ENCODE data around the gene TICRR. TPM values are rescaled to one million over a fixed set of nuclear protein-coding genes. Genes with fewer than 3 reads are reported as not detected.

Gene TICRR
- total and polyA plus RNA-seq, 2 of the 8 experiments (the other 6 are each of a cell fraction or from before 2014, with no cell fraction given) = 13.1 to 34.8 TPM

GRCh38 chr15:89674526-89674925, 99.3 kb downstream of the TICRR start:
- WGBS, 2 experiments (ENCODE audit: extremely low coverage in 1 of 2, insufficient coverage in 1 of 2, insufficient read length in 1 of 2, insufficient replicate concordance in 2 of 2, low coverage in 1 of 2, low lambda C conversion rate in 2 of 2, missing lambda C conversion rate in 1 of 2) = 83% methylated on average over 4 of the region's 4 CpGs; no CpG with 5 or more reads in 1 of the 2 experiments
- H4K91ac ChIP-seq (replicated peaks; ENCODE audit: insufficient read length, low read length) = no peak overlapping the region

More at GRCh38 chr15:89674526-89674925, 99.3 kb downstream of the TICRR start:
- DNase-seq (ENCODE audit: low read depth in 1 of 2, low spot score in 2 of 2) = no peak
- Histone ChIP-seq H4K5ac (ENCODE audit: insufficient read length, low read depth, low read length) (no peak overlapping the region), H3K27ac (ENCODE audit: low read depth, low read length) (no peak overlapping the region), H3K4me3 (ENCODE audit: extremely low read depth in 1 of 4, insufficient read depth in 2 of 4, low read depth in 3 of 4, low read length in 4 of 4) (no peak overlapping the region), H4K20me1 (replicated peaks in 1 of 2; ENCODE audit: control insufficient read depth in 1 of 2, insufficient read depth in 2 of 2, low read length in 2 of 2) (no peaks in the 10 kb centered on the region), H3K9ac (replicated peaks in 1 of 4; ENCODE audit: extremely low read depth in 1 of 4, low read depth in 3 of 4, low read length in 3 of 4) (no peak overlapping the region), H2BK20ac (ENCODE audit: low read length) (no peak overlapping the region), H3K18ac (ENCODE audit: extremely low read depth, low read length) (no peak overlapping the region), H3K9me3 (ENCODE audit: insufficient read depth in 2 of 2, low read depth in 1 of 2, low read length in 1 of 2) (no peaks in the 10 kb centered on the region), H3K23ac (ENCODE audit: insufficient read length) (no peak overlapping the region), H2AFZ (ENCODE audit: low read length) (no peak overlapping the region), H3K4me2 (ENCODE audit: insufficient read depth in 1 of 2, low read depth in 2 of 2, low read length in 2 of 2) (no peak overlapping the region), H2BK15ac (ENCODE audit: low read length) (no peak overlapping the region), H3K27me3 (replicated peaks in 1 of 4; ENCODE audit: control insufficient read depth in 3 of 4, extremely low read depth in 1 of 4, insufficient read depth in 3 of 4, low read length in 3 of 4) (peaks cover 0 to under 1% (median 0%) of the 10 kb centered on the region in 4 experiments; a peak in 2 of 7 replicates), H3K36me3 (ENCODE audit: control insufficient read depth in 2 of 4, insufficient read depth in 4 of 4, low read length in 3 of 4) (no peaks in the 10 kb centered on the region), H3K4ac (replicated peaks; ENCODE audit: insufficient read length, low read depth, low read length) (no peak overlapping the region), H3K79me1 (ENCODE audit: low read depth, low read length) (no peaks in the 10 kb centered on the region), H2BK120ac (replicated peaks; ENCODE audit: low read depth, low read length) (no peak overlapping the region), H2BK5ac (ENCODE audit: low read depth, low read length) (no peak overlapping the region), H4K8ac (ENCODE audit: extremely low read depth, insufficient read depth, low read length) (no peak overlapping the region), H3K79me2 (ENCODE audit: control insufficient read depth in 1 of 2, insufficient read depth in 2 of 2, low read length in 2 of 2) (no peaks in the 10 kb centered on the region), H3K14ac (ENCODE audit: insufficient read length) (no peak overlapping the region), H2BK12ac (ENCODE audit: low read depth, low read length) (no peak overlapping the region), H3K56ac (replicated peaks; ENCODE audit: insufficient read length, low read depth, low read length) (no peak overlapping the region), H3K23me2 (ENCODE audit: low read depth, low read length) (no peaks in the 10 kb centered on the region), H2AK5ac (ENCODE audit: low read depth, low read length) (no peak overlapping the region), H3K4me1 (replicated peaks in 1 of 4; ENCODE audit: control insufficient read depth in 3 of 4, insufficient read depth in 4 of 4, low read length in 3 of 4) (no peaks in the 10 kb centered on the region; a peak in 1 of 7 replicates)
- FAIRE-seq = no peak
- ChIA-PET POLR2A (ENCODE audit: partially characterized antibody) (interaction anchor here (0.6 kb wide), 1 partner anchor 10 kb away, joined by 3 read pairs; no protein-coding TSS in a partner anchor), CTCF (ENCODE audit: partially characterized antibody) (interaction anchor here (1.1 to 6.6 kb wide), 5 partner anchors 10 to 58 kb away, joined by 5 to 43 read pairs (median 12); no protein-coding TSS in a partner anchor)
- TF ChIP-seq HDAC6 (IDR thresholded peaks at IDR 0.05; ENCODE audit: low read depth, low read length) (no peak), HDAC2 (IDR thresholded peaks at IDR 0.05; ENCODE audit: borderline replicate concordance in 1 of 2, low read depth in 2 of 2, low read length in 2 of 2) (no peak), BRCA1 (IDR thresholded peaks at IDR 0.05; ENCODE audit: low read depth, low read length) (no peak), USF2 (IDR thresholded peaks at IDR 0.05; ENCODE audit: low read length) (no peak), MAFK (IDR thresholded peaks at IDR 0.05; ENCODE audit: low read depth, low read length) (no peak), PHF8 (conservative IDR thresholded peaks at IDR 0.05; ENCODE audit: low read depth, low read length) (no peak), TEAD4 (IDR thresholded peaks at IDR 0.05; ENCODE audit: low read depth, low read length) (no peak), POLR2AphosphoS5 (IDR thresholded peaks at IDR 0.05; ENCODE audit: low read depth, low read length) (no peak), SIRT6 (IDR thresholded peaks at IDR 0.05; ENCODE audit: low read length) (no peak)
